ENCODE results near the gene NFE2L1. TPM values are rescaled to one million over a fixed set of nuclear protein-coding genes. Genes with fewer than 3 reads are reported as not detected.

Gene NFE2L1
- total RNA-seq, 1 donor from 2014 or later = 911 TPM

DNA sequence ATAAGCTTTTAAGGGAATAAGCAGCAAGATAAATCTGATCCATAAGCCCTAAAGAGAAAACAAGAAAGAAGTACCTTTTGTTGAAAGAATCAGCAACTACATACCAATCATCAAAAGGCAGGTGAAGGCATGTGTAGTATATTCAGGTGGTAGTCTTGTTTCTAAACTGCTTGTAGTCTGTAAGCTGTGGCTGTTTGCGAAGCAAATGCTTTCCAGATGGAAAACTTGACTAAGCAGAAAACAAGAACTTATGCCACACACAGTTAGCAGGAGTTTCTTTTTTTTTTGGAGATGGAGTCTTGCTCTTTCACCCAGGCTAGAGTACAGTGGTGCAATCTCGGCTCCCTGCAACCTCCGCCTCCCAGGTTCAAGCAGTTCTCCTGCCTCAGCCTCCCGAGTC is 47.5 kb downstream of the NFE2L1 start:
- ATAC-seq (ENCODE audit: poor library complexity) (no peak), DNase-seq (no peak)
- intact Hi-C loops (cut with DNase I) = no loop called here

DNA sequence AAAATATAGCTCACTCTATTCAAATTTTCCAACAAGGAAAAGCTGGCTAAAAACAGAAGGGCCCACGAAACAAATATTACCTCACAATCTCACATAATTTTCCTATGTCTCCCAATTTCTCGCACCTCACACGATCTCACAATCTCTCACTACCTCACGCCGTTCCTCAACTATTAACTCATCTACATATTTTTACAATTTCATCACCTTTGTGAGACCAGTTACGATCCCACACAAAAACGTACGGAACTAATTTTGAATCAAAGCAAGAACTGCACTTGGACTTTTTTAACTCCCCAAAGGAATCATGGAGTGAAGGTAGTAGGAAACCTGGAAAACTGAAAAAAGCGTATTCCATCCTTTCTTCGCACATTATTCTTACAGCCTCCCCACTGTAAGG is 52.0 kb downstream of the NFE2L1 start:
- intact Hi-C loops (cut with DNase I) = no loop called here
- ATAC-seq (ENCODE audit: poor library complexity) (no peak), DNase-seq (no peak)

DNA sequence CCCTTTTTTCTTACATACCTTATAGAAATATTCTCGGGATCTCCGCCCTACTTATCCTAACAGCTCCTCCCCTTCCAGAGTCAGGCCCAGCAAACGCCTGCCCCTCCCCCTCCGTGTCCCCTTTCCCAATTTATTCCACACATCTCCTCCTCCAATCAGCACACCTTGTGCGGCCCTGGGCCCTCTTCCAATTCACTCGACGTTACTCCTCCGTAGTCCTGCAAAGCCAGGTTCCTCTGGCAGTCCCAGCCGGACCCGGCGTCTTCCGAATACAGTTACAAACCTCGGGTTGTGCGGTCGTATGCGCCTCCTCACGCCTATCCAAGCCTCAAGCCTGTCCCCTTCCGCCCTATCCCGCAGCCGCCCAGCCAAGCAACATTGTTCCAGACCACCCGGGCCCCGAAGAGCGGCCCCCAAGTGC is 52.4 kb downstream of the NFE2L1 start:
- peak; percentile 42 for ATAC-seq (ENCODE audit: poor library complexity)
- intact Hi-C loops (cut with DNase I) = no loop called here
- peak; percentile 59 for DNase-seq

DNA sequence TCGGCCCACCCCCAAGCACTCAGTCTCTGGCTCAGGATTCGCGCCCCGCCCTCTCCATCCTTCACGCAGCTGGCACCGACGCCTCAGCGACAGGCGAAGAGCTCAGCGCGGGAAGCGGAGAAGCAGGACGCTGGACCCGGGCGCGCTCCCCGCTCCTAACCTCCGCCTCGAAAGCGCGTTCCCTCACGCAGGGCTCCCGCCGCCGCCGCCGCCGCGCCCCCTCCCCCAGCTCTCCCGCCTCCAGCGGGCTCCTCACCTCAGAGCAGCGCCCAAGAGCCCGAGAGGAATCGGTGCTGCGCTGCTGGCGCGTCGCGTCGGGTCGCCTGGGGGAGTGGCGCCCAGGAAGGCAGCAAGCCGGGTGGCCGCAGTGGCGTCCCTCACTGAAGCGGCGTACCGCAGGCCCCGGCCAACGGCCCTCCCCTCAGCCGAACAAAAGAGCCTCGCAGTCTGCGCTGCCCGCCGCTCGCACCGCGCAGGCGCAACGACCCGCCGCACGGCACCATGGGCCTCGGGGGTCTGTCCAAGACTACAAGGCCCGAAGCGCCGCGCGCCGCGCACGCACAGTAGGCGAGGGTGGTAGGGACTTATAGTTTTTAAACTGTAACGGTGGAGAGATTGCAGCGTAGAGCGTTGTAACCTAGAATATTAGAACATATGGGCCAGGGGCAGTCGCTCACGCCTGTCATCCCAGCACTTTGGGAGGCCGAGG is 53.0 kb downstream of the NFE2L1 start, which contains the start of gene CBX1:
CBX1 (minus strand) TSS at position 467 of the 709 bp plus-strand sequence. CDS start 24,474 bp downstream, outside the sequence.
- intact Hi-C loops (cut with DNase I) = no loop called here
- ATAC-seq (ENCODE audit: poor library complexity) = peak; percentile 99
- DNase-seq = peak; percentile 97

DNA sequence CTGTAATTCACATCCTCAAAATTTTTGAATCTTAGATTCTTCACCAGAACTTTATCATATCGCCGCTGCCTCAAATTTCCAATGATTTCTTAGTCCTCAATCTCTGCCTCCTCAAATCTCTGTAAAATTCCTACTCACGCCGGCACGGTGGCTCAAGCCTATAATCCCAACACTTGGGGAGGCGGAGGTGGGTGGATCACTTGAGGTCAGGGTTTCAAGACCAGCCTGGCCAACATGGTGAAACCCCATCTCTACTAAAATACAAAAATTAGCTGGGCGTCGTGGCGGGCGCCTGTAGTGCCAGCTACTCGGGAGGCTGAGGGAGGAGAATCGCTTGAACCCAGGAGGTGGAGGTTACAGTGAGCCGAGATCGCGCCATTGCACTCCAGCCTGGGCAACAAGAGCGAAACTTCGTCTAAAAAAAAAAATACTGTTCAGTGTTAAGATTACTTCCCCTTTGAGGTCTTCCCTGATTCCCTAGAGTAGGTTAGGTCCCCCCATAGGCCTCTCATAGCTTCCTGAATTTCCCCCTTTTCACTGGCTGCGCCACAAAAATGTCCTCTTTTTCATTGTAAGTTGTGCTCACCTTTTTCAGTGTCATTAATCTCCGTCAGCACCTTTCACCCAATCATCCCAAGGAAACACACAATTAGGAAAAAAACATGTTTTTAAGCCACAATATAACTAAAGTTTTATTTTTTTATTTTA is 54.0 kb downstream of the NFE2L1 start:
- intact Hi-C loops (cut with DNase I) = no loop called here
- DNase-seq (no peak), ATAC-seq (ENCODE audit: poor library complexity) (no peak)

DNA sequence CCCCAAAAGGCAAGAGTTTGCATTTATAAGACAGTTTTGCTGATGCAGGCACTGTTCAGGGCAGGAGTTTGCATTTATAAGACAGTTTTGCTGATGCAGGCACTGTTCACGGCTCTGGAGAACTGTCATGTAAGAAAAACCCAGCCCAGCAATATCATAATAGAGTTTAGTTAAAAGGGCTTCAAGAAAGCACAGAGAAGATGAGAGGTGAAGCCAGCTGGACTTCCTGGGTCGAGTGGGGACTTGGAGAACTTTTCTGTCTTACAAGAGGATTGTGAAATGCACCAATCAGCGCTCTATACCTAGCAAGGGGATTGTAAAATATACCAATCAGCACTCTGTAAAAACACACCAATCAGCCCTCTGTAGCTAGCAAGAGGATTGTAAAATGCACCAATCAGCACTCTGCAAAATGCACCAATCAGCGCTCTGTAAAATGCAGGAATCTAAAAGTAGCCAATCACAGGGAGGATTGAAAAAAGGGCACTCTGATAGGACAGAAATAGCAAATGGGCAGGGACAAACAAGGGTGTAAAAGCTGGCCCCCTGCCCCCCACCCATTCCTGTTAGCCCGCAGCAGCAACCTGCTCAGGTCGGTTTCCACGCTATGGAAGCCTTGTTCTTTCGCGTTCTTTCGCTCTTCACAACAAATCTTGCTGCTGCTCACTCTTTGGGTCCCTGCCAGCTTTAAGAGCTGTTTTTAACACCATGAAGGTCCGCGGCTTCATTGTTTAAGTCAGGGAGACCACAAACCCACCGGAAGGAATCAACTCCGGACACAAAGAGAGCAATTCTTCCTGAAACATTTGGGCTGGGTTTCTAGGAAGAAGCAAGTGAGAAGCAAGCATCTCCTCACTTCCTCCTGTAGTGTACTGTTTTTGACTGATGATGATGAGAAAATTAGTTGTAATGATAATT is 54.9 kb downstream of the NFE2L1 start:
- intact Hi-C loops (cut with DNase I) = no loop called here
- DNase-seq (no peak), ATAC-seq (ENCODE audit: poor library complexity) (no peak)

DNA sequence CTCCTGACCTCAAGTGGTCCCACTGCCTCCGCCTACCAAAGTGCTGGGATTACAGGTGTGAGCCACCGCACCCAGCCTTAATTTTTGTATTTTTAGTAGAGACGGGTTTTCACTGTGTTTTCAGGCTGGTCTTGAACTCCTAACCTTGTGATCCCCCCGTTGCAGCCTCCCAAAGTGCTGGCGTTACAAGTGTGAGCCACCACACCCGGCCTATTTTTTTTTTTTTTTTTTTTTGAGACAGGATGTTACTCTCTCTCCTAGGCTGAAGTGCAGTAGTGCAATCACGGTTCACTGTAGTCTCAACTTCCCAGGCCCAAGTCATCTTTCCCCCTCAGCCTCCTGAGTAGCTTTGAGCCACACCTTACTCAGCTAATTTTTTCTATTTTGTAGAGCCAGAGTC is 56.3 kb downstream of the NFE2L1 start:
- intact Hi-C loops (cut with DNase I) = no loop called here

DNA sequence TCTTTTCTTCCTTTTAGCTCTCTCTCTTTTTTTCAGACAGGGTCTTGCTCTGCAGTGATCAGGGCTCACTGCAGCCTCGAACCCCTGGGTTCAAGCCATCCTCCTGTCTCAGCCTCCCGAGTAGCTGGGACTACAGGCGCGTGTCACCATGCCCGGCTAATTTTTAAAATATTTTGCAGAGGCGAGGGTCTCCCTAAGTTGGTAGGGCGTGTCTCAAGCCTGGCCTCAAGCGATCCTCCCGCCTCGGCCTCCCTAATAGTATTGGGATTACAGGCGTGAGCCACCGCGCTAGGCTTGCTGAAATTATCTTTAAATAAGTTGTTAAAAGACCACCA is 58.6 kb downstream of the NFE2L1 start:
- DNase-seq = no peak
- no peak for ATAC-seq (ENCODE audit: poor library complexity)
- intact Hi-C loops (cut with DNase I) = no loop called here

More for the DNA sequence above, 56.3 kb downstream of the NFE2L1 start:
- DNase-seq = no peak
- ATAC-seq (ENCODE audit: poor library complexity) = no peak

DNA sequence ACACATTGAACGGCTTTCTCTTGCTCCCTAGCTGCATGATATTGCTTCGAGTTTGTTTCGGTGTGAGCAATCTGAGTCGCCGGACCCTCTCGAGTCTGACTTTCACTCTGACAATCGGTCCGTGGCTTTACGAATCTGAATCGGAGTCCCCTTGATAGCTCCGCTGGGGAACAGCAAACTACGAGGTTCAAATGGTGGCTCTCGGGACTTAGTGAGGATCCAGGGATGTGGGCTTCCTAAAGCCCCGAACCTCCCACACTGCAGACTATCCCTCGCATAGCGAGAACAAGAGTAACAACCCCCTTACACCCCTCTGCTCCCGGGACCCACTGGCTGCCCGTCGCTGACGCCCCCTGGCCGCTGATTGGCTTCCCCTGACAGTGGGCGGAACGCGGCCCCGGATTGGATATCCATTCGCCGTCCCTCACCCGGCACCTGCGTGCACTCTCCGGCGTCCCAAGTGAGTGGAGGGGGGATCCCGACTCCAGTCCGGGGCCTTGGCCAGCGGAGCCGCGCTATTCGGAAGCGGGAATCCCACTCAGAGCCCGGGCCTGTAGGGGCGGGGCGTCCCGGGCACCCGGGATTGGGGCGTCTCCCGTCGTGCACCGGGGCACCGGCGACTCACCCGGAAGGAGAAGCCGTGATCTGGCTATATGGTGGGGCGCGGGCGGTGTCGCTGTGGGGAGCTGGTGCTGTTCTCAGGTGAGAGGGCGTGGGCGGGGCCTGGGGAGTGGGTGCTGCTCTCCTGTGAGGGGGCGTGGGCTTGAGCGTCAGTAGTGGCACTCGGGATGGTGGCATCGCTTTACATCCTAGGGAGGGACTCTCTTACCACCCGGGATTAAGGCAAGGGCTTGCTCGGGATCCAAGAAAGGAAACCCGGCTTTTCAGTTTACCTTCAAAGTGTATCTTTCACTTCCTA is 59.2 kb downstream of the NFE2L1 start, which contains the start of gene SNX11:
SNX11 (plus strand) TSS at position 630 of the 919 bp plus-strand sequence. CDS start 4,278 bp downstream, outside the sequence.
- intact Hi-C loops (cut with DNase I) = no loop called here
- DNase-seq = peak; percentile 95
- peak; percentile 98 for ATAC-seq (ENCODE audit: poor library complexity)

DNA sequence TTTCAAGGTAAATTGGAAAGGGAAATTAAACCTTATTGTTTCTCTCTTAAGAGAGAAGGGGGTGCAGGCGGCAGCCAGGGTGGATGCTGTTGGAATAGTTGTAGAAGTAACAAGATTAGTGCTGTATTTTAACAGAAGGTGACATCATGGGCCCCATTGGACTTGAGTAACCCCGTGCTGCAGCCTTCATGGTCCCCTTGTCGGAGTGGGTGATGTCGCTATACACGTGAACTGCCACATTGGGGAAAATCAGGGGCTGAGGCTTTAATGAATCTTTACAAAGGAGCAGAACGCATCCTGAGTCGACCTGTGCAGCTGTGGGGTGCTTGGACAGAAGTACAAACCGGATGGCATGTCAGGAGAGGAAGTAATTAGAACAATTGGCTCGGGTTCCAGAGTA is 62.6 kb downstream of the NFE2L1 start:
- no peak for ATAC-seq (ENCODE audit: poor library complexity)
- DNase-seq = no peak
- intact Hi-C loops (cut with DNase I) = no loop called here

Small RNA genes lying within 50 kb of the gene (microRNA-seq; reads per million reads assigned to microRNA genes)
- 1,318 reads per million, percentile 85 among the genes with 10 or more reads in this experiment for gene MIR152

Other genes starting within 250 kb of the NFE2L1 start
- 4.8 TPM for gene OSBPL7, start 226.6 kb upstream of the NFE2L1 start, total RNA-seq
- 53.5 TPM for gene MRPL10, start 216.8 kb upstream of the NFE2L1 start, total RNA-seq
- 0.19 TPM for gene LRRC46, start 216.7 kb upstream of the NFE2L1 start, total RNA-seq
- gene SCRN2, start 207.1 kb upstream of the NFE2L1 start, total RNA-seq = 24.2 TPM
- gene SP6, start 197.2 kb upstream of the NFE2L1 start, total RNA-seq = 0.08 TPM
- 12.4 TPM for gene SP2, start 152.1 kb upstream of the NFE2L1 start, total RNA-seq
- 28.2 TPM for gene PNPO, start 106.8 kb upstream of the NFE2L1 start, total RNA-seq
- gene PRR15L, start 90.5 kb upstream of the NFE2L1 start, total RNA-seq = not detected
- 50.3 TPM for gene CDK5RAP3, start 77.2 kb upstream of the NFE2L1 start, total RNA-seq
- gene COPZ2, start 10.6 kb upstream of the NFE2L1 start, total RNA-seq = 49.2 TPM
- gene CBX1, start 53.1 kb downstream of the NFE2L1 start, total RNA-seq = 31.7 TPM
- gene SNX11, start 59.4 kb downstream of the NFE2L1 start, total RNA-seq = 11.8 TPM

Measured in Right ventricle myocardium superior (tissue), 1 donor.